ENCODE measurements around the gene KRTAP2-3. TPM values are rescaled to one million over a fixed set of nuclear protein-coding genes. Genes with fewer than 3 reads are reported as not detected.
"Not testable (repeated sequence)": the region's sequence is repeated elsewhere in the genome, so short reads cannot be mapped to it uniquely, and the experiment has no call there.

Gene KRTAP2-3
- not detected for total RNA-seq

- H3K27me3 ChIP-seq: no peaks in the 10 kb centered on the region
- TF ChIP-seq CTCF (IDR thresholded peaks at IDR 0.05) (no peak), POLR2AphosphoS5 (IDR thresholded peaks at IDR 0.05; ENCODE audit: insufficient read depth in 1 of 2, low read depth in 1 of 2) (no peak), POLR2A (IDR thresholded peaks at IDR 0.05) (no peak)
- H3K27ac ChIP-seq: peak within 1 kb of the TSS; percentile 30
- no peak for DNase-seq (ENCODE audit: extremely low spot score in 2 of 2)
- H3K36me3 ChIP-seq: no peaks in the 10 kb centered on the region
- no peak within 1 kb of the TSS for H3K4me3 ChIP-seq
- intact Hi-C loops (cut with DNase I): no loop called here
- peaks cover 22% of the 10 kb centered on the region for H3K4me1 ChIP-seq
- H3K9me3 ChIP-seq: no peaks in the 10 kb centered on the region
Observed at GRCh38 chr17:41060052-41060604, at the start of gene KRTAP2-3. KRTAP2-3 (minus strand) TSS chr17:41060114; CDS start chr17:41060050, 64 bp downstream.

GRCh38 chr17:41108728-41109386 lies 48.9 kb upstream of the KRTAP2-3 start:
- intact Hi-C loops (cut with DNase I); DNase-seq (ENCODE audit: extremely low spot score in 2 of 2): not testable (repeated sequence)

GRCh38 chr17:41107941-41108450 lies 48.1 kb upstream of the KRTAP2-3 start:
- no peak for DNase-seq (ENCODE audit: extremely low spot score in 2 of 2)
- intact Hi-C loops (cut with DNase I): no loop called here
- Histone ChIP-seq H3K27ac (no peak overlapping the region), H3K36me3 (no peaks in the 10 kb centered on the region), H3K4me1 (no peaks in the 10 kb centered on the region), H3K4me3 (no peak overlapping the region), H3K9me3 (no peaks in the 10 kb centered on the region), H3K27me3 (no peaks in the 10 kb centered on the region)
- TF ChIP-seq CTCF (IDR thresholded peaks at IDR 0.05) (no peak), POLR2AphosphoS5 (IDR thresholded peaks at IDR 0.05; ENCODE audit: insufficient read depth in 1 of 2, low read depth in 1 of 2) (no peak), POLR2A (IDR thresholded peaks at IDR 0.05) (no peak)

More at GRCh38 chr17:41108728-41109386, 48.9 kb upstream of the KRTAP2-3 start:
- not testable (repeated sequence) for H3K27me3 ChIP-seq, H3K4me1 ChIP-seq, H3K9me3 ChIP-seq, H3K27ac ChIP-seq, H3K4me3 ChIP-seq, H3K36me3 ChIP-seq

GRCh38 chr17:41105347-41105746 lies 45.4 kb upstream of the KRTAP2-3 start, which contains the start of gene KRTAP4-9:
KRTAP4-9 (plus strand) TSS chr17:41105389; CDS start chr17:41105389, 0 bp downstream.
- intact Hi-C loops (cut with DNase I); H3K4me3 ChIP-seq: not testable (repeated sequence)

GRCh38 chr17:41104386-41105038 lies 44.6 kb upstream of the KRTAP2-3 start:
- H3K4me3 ChIP-seq; H3K4me1 ChIP-seq; H3K27me3 ChIP-seq; intact Hi-C loops (cut with DNase I); H3K36me3 ChIP-seq; H3K9me3 ChIP-seq; DNase-seq (ENCODE audit: extremely low spot score in 2 of 2); H3K27ac ChIP-seq: not testable (repeated sequence)

More at GRCh38 chr17:41105347-41105746, 45.4 kb upstream of the KRTAP2-3 start, which contains the start of gene KRTAP4-9:
- not testable (repeated sequence) for H3K36me3 ChIP-seq; H3K27ac ChIP-seq; H3K9me3 ChIP-seq; DNase-seq (ENCODE audit: extremely low spot score in 2 of 2); H3K4me1 ChIP-seq; H3K27me3 ChIP-seq

GRCh38 chr17:41103896-41104295 lies 44.0 kb upstream of the KRTAP2-3 start:
- no peak overlapping the region for H3K4me3 ChIP-seq
- no peaks in the 10 kb centered on the region for H3K27me3 ChIP-seq
- intact Hi-C loops (cut with DNase I): no loop called here
- TF ChIP-seq CTCF (IDR thresholded peaks at IDR 0.05): no peak
- TF ChIP-seq POLR2AphosphoS5 (IDR thresholded peaks at IDR 0.05; ENCODE audit: insufficient read depth in 1 of 2, low read depth in 1 of 2): no peak
- TF ChIP-seq POLR2A (IDR thresholded peaks at IDR 0.05): no peak
- H3K36me3 ChIP-seq: no peaks in the 10 kb centered on the region
- DNase-seq (ENCODE audit: extremely low spot score in 2 of 2): no peak
- H3K9me3 ChIP-seq: no peaks in the 10 kb centered on the region
- H3K4me1 ChIP-seq: no peaks in the 10 kb centered on the region
- no peak overlapping the region for H3K27ac ChIP-seq
